Nephron (organoid): Measurements from ENCODE around the gene DENND4C.
A peak's percentile ranks its signal among the peaks of the same experiment; 100 is the strongest.

Experiments used
- H3K27ac Mint-ChIP-seq, 3 experiments: 2 replicates each; pipeline ENCODE4 v1.8.0; 2020; ENCODE audit warnings: mixed read lengths in 3 of 3, mild to moderate bottlenecking in 2 of 3, moderate library complexity in 1 of 3
- H3K27me3 Mint-ChIP-seq: 2 replicates; pipeline ENCODE4 v1.8.0; 2021; ENCODE audit warnings: low read depth, mild to moderate bottlenecking, moderate library complexity, mixed read lengths
- H3K36me3 Mint-ChIP-seq: 2 replicates; pipeline ENCODE4 v1.8.0; 2020; ENCODE audit warnings: low read depth, mixed read lengths
- H3K4me1 Mint-ChIP-seq: 2 replicates; pipeline ENCODE4 v1.8.0; 2020; ENCODE audit warnings: mixed read lengths
- H3K4me3 Mint-ChIP-seq, 3 experiments: 2 replicates each; pipeline ENCODE4 v1.8.0; 2020; ENCODE audit warnings: mild to moderate bottlenecking in 3 of 3, mixed read lengths in 3 of 3, moderate library complexity in 2 of 3
- H3K9me3 Mint-ChIP-seq: 2 replicates; pipeline ENCODE4 v1.8.0; 2020; ENCODE audit warnings: mixed read lengths
- CTCF ChIP-seq, 3 experiments: fragments of 200-600 bp; sonication (generic); IDR thresholded peaks; one replicate each; pipeline ENCODE4 v1.5.0; 2021; ENCODE audit warnings: antibody characterized with exemption in 3 of 3; ENCODE audit not compliant: unreplicated experiment in 3 of 3

Gene DENND4C

GRCh38 chr9:19375538-19375937, 145.0 kb downstream of the DENND4C start:
- peaks cover 78% of the 10 kb centered on the region for H3K36me3 Mint-ChIP-seq
- no peaks in the 10 kb centered on the region for H3K9me3 Mint-ChIP-seq
- peak overlapping the region in 1 of 3 experiments; percentile 18 for H3K27ac Mint-ChIP-seq
- H3K4me3 Mint-ChIP-seq, result no peak overlapping the region
- peaks cover 33% of the 10 kb centered on the region for H3K4me1 Mint-ChIP-seq
- TF ChIP-seq CTCF (IDR thresholded peaks at IDR 0.05; ENCODE audit: unreplicated experiment in 3 of 3), result no peak
- H3K27me3 Mint-ChIP-seq, result no peaks in the 10 kb centered on the region

- H3K27ac Mint-ChIP-seq, result peak overlapping the region; percentile 37 to 79 (median 44)
- no peaks in the 10 kb centered on the region for H3K9me3 Mint-ChIP-seq
- peak overlapping the region; percentile 59 to 71 (median 63) for H3K4me3 Mint-ChIP-seq
- TF ChIP-seq CTCF (IDR thresholded peaks at IDR 0.05; ENCODE audit: unreplicated experiment in 3 of 3), result no peak
- peaks cover 39% of the 10 kb centered on the region for H3K4me1 Mint-ChIP-seq
- H3K27me3 Mint-ChIP-seq, result no peaks in the 10 kb centered on the region
- peaks cover 74% of the 10 kb centered on the region for H3K36me3 Mint-ChIP-seq
Measured at GRCh38 chr9:19376931-19377330, 146.4 kb downstream of the DENND4C start.

GRCh38 chr9:19378164-19378563, 147.7 kb downstream of the DENND4C start:
- peaks cover 43% of the 10 kb centered on the region for H3K4me1 Mint-ChIP-seq
- no peaks in the 10 kb centered on the region for H3K9me3 Mint-ChIP-seq
- peak overlapping the region; percentile 69 to 99 (median 98) for H3K27ac Mint-ChIP-seq
- no peak for TF ChIP-seq CTCF (IDR thresholded peaks at IDR 0.05; ENCODE audit: unreplicated experiment in 3 of 3)
- peaks cover 66% of the 10 kb centered on the region for H3K36me3 Mint-ChIP-seq
- peak overlapping the region; percentile 96 to 100 (median 96) for H3K4me3 Mint-ChIP-seq
- H3K27me3 Mint-ChIP-seq, result no peaks in the 10 kb centered on the region

- Mint-ChIP-seq H3K27me3 (no peaks in the 10 kb centered on the region), H3K9me3 (no peaks in the 10 kb centered on the region), H3K27ac (peak overlapping the region; percentile 98 to 99 (median 99)), H3K36me3 (peaks cover 61% of the 10 kb centered on the region), H3K4me3 (peak overlapping the region; percentile 96 to 100 (median 96)), H3K4me1 (peaks cover 43% of the 10 kb centered on the region)
- no peak for TF ChIP-seq CTCF (IDR thresholded peaks at IDR 0.05; ENCODE audit: unreplicated experiment in 3 of 3)
Measured at GRCh38 chr9:19378647-19379046, 148.2 kb downstream of the DENND4C start.

GRCh38 chr9:19379283-19379682, 148.8 kb downstream of the DENND4C start:
- Mint-ChIP-seq H3K27ac (peak overlapping the region; percentile 98 to 99 (median 99)), H3K36me3 (peaks cover 55% of the 10 kb centered on the region), H3K4me3 (peak overlapping the region; percentile 96 to 100 (median 96)), H3K9me3 (no peaks in the 10 kb centered on the region), H3K4me1 (peaks cover 43% of the 10 kb centered on the region), H3K27me3 (no peaks in the 10 kb centered on the region)
- no peak for TF ChIP-seq CTCF (IDR thresholded peaks at IDR 0.05; ENCODE audit: unreplicated experiment in 3 of 3)

GRCh38 chr9:19379697-19380046, 149.2 kb downstream of the DENND4C start:
- Mint-ChIP-seq H3K27ac (peak overlapping the region; percentile 98 to 99 (median 99)), H3K36me3 (peaks cover 51% of the 10 kb centered on the region), H3K4me1 (peaks cover 43% of the 10 kb centered on the region), H3K4me3 (peak overlapping the region; percentile 96 to 100 (median 96)), H3K9me3 (no peaks in the 10 kb centered on the region), H3K27me3 (no peaks in the 10 kb centered on the region)
- no peak for TF ChIP-seq CTCF (IDR thresholded peaks at IDR 0.05; ENCODE audit: unreplicated experiment in 3 of 3)
